HG02798 (cell line): Measurements from ENCODE around the gene EYS.

Experiments
- ATAC-seq: cut with Tn5 transposase; IDR thresholded peaks from one replicate; pipeline ENCODE4 v1.9.1; 2021; ENCODE audit warnings: mild to moderate bottlenecking; ENCODE audit not compliant: unreplicated experiment, poor library complexity

The EYS gene

DNA sequence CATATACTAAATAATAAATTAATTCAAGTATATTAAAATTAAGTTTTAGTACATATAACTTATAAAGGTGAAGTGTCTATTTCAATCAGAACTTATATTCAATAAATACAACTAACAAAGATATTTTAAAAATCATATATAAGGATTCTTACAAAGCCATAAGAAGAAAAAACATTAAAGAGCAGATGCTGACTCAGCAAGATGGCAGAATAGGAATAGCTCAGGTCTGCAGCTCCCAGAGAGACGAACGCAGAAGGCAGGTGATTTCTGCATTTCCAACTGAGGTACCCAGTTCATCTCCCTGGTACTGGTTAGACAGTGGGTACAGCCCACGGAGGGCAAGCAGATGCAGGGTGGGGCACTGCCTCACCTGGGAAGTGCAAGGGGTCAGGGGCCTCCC lies 811.1 kb downstream of the EYS start:
- no peak for ATAC-seq

DNA sequence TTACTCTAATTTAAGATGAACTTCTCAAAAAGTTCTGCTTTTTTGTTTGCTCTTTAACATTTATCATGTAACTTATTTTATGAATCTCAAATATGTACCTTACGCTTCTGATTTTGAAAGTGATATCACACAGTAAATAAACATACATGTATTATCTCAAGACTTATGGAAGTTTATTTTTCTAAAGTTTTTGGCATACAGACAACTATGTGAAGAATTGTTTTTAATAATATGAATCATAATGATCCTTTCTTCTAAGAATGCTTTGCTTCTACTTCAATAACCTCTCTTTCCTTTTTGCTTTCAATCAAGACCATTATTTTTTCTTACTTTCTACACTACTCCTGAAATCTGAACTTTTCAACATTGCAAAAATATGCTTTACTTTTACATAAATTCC lies 816.4 kb downstream of the EYS start:
- no peak for ATAC-seq

DNA sequence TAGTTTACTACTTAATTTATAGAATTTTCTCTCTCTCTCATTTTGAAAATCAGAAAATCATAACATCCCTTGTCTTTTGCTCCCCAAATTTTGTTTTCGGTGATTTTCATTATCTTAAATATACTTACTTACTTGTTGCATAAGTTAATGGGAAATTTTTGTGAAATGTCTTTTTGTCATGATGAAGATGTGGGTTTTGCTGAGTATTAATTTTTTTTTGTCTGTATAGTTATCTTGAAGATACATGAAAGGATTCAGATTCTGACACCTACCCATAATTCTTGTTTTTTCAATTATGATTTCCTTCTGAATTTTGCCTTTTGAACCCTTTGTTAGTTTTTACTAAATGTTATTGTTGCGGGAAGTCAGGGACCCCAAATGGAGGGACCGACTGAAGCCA lies 817.9 kb downstream of the EYS start:
- no peak for ATAC-seq

DNA sequence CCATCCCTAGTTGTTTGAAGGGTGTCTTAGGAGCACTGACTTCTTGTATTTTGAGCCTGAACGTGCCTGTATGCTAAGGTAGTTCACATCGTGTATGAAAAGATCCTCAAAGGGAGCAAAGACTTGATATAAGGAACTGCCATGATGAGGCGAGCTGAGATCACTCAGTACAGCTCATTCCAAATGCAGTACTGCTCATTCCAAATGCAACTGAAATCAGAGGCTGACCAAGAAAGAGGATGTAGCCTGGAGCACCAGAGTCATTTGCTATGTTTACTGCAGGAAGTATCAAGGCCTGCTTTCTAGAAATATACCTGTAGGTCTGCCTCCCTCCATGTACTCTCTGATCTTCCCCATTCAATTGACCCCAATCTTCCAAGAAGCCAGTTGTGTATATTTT lies 832.2 kb downstream of the EYS start:
- ATAC-seq = no peak

DNA sequence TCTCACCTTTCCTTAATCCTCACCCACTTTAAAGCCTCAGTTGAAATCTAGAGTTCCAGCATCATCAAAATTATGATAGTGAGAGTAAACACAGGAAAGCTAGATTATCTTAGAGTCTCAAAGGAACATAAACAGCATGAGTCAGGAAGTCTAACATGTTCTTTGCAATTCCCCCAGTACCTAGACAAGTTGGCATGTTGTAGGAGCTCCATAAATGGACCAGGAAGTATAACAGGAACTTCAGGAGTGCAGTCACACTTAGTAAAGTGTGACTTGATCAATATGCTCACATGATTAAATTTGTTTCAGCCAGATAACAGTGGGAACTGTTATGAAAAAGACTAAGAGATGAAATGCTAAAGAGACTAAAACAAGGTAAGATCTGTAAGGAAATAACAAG lies 834.4 kb downstream of the EYS start:
- ATAC-seq = no peak

DNA sequence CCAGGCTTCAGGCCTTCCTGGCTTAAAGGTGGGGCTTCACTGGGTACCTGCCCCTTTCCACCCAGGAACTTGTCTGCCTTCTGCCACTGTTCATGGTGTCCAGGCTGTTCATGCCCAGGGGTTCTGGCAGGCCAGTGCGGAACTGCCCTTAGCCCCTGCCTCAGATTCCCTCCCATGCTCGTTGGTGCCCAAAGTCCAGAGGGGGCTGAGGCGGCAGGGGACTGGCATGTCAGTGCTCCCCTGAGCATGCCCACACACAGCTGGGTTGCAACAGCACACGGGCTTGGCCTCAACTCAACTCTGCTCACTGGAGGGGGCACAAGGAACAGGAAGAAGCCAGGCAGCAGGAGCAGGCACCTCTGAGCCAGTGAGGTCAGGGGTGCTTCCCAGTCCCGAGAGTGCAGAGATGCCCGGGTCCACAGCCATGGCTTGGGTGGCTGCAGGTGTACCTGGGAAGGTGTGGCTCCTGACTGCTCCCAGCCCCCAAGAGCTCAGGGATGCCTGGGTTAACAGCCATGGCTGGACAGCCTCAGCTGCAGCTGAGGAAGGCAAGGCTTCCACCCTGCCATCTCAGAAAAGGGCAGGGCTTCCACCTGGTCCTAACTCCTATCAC lies 845.9 kb downstream of the EYS start:
- no peak for ATAC-seq

DNA sequence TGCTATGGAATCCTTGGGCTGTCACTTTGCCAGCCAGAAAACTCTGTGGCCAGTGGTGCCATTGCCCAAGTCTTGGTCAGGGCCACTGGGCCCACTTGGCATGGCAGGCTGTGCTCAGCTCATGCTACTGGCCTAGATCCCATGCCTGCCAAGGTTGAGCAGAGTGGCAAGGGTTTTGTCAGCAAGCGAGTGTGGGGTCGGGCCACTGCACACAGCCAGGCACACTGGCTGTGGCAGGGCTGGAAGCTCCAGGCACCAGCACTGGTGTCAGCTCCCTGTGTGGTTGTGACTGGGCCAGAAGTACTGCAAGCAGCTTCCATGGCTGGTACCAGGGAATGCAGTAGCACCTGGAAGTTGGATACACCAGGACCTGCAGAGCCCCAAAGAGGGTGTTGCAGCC lies 846.8 kb downstream of the EYS start:
- ATAC-seq = no peak

DNA sequence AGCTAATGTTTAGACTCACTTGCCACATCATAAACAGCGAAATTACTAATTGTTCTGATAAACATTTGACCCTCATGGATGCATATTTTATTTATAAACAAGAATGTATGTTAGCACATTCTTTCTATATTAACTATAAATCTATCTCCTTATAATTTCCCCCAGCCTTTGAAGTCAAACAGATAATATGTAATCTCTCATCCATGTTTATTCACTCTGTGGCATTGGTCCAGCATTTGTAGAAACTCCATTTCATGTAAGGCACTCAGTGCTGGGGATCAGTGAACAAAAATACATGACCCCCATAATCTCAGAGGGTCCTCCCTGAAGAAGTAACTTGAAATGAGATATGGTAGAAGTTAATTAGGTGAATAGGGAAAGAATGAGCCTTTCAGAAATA lies 856.9 kb downstream of the EYS start:
- no peak for ATAC-seq

DNA sequence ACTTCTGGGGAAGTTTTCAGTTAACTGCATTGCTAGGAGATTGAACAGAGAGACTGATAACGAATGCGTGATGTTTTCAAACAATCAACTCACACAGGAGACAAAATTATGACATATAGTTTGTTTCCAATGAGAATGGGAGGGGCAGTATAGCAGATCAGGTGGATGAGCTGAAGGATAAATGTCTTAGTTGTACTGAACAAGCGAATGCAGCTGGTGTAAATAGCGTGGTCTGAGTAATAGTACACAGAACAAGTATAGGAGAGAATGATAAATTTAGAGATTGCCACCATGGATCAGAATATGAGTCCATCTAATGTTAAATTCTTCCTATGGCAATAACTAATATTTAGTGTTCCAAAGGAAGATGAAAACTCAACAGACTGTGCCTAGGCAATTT lies 858.6 kb downstream of the EYS start:
- ATAC-seq = no peak

DNA sequence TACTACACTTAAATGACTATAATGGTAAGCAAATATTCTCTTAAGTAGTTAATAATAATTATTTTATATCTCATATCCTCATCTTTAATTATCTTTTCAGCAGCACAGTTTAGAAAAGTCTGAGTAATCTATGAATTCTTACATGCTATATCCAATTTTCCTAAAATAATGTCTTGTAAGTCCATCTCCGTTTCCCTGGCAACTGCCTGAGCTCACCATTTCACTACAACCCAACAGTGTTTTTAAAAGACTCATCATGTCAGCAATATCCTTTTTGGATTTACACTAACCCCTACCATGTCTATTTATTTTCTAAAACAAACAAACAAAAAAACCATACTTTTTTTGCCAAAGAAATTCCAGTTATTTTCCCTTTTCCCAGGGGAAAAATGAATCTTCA lies 859.6 kb downstream of the EYS start:
- ATAC-seq = no peak

DNA sequence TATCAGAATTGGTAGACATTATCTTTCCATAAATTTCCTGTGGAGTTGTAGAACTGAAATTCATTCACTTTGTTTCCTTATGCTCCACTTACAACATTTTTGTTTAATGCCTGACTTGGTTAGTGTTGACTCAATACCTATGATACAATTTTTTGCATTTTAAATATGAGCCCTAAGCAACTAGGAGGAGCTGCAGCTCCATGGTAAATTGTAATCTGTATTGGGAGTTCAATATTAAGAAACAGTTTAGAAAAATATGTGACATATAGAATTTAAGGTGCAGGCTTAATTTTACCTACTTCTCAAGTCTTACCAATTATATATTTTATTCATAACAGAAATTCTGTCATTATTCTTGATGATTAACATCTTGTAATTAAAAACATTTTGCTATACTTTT lies 868.3 kb downstream of the EYS start:
- no peak for ATAC-seq

DNA sequence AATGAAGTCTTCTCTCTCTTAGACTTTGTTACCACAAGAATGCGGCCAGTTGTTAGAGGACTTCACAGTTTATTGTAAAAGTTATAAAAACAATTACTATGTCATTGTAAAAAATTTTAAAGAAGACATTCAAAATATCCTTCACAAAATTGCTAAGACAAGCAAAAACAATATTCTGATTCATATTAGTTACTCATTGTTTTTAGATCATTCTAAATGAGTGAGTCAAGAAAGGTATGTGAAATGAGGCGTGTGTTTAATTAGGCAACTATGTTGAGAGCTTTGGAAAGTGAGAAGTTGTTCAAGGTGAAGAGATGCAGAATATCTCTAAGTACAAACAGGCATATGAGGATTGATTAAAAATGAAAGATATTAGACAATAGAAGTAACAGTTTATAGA lies 875.3 kb downstream of the EYS start:
- no peak for ATAC-seq

DNA sequence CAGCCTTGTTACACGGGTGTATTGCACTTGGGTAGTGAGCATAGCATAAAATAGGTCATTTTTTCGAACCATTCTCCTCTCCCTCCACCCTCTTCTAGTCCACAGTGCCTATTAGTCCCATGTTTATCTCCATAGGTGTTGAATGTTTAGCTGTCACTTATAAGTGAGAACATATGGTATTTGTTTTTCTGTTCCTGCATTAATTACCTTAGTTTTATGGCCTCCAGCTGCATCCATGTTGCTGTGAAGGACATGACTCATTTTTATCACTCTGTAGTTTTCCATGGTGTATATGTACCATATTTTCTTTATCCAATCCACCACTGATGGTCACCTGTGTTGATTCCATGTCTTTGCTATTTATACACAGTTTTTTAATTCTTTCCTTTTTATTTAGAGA lies 889.5 kb downstream of the EYS start:
- ATAC-seq = no peak

DNA sequence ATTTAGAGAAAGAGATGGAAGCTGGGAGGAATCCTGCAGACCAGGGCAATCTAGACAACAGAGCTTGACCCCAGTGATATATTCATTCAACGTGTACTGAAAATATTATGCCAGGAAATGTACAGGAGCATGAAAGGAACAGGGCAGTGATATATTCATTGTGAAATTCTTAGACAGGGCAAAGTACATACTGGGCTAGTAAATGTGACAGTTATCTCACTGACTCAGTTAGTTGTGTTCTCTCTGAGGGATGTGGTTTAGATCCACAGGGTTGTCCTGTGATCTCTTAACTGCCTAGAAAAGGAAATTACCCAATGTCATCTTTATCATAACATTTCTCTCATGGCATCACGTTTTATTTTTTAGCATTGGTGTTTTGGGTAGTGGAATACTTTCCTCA lies 891.3 kb downstream of the EYS start:
- no peak for ATAC-seq

DNA sequence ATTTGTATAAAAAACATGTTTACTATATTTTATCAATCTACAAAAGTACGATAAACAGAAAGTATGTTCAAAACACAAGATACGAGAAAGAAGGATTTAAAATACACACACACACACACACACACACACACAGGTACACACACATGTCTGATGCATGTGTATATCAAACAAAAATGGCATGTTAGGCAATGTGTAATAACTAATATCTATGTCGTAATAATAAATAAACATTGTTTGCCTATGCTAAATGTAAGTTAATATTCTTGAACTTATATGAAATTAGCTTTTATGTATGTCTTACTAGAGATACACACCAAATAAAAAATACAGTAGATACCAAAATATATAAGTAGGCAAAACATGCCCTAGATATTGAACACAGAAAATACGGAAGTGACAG lies 894.9 kb downstream of the EYS start:
- no peak for ATAC-seq

DNA sequence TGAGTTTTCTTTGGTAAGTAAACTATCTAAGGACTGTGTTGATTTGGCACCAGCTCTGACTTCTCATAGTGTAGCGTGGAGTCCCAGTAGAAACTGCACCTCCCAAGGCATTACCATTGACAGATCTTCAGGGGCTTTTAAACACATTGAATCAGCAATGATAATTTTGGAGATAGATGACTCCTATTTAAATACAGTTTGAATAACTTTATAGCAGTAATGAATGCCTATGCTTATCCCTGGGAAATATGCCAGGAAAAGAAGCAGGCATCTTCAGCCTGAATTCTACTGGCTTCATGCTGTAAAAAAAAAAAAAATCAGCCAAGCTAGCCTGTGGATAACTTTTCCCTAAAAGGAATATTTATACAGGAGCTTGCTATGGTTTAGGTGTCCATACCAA lies 895.9 kb downstream of the EYS start:
- ATAC-seq = no peak

DNA sequence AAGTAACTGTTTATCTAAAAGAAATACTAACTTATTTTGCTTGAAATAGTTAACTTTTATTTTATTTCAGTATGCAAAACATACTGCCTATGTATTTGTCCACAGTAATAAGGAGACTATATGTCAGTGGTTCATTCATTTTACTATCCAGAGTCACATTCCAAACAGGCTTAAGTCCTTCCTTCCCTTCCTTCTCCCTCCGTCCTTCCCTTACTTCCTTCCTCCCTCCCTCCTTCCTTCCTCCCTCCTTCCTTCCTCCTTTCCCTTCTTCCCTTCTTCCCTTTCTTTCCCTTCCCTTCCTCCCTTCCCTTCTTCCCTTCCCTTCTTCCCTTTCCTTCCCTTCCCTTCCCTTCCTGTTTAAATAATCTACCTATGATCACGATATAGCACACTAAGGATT lies 899.2 kb downstream of the EYS start:
- no peak for ATAC-seq

DNA sequence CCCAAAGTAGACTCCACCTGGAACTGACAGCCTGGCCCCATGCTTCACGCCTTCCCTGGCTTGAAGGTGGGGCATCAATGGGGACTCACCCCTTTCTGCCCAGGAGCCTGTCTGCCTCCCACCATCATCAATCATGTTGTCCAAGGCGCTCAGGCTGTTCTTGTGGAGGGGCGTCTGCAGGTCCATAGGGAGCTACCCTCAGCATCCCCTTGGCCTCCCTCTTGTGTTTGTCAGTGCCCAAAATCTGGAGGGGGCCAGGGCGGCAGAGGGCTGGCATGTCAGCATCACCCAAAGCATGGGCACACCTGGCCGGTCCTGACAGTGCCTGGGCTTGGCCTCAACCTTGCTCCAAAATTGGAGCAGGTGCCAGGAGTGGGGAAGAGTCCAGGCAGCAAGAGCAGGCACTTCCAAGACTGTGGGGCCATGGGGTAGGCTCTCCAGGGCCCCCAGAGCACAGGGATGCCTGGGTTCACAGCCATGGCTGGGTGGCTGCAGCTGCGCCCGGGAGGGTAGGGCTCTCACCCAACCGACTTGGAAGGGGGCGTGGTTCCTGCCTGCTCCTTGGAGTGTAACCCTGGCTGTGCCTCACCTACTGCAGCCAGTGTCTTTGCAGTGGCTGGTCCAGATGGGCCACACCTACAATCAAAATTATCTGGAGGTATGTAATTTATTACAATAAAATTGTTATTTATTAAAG lies 903.4 kb downstream of the EYS start:
- no peak for ATAC-seq

DNA sequence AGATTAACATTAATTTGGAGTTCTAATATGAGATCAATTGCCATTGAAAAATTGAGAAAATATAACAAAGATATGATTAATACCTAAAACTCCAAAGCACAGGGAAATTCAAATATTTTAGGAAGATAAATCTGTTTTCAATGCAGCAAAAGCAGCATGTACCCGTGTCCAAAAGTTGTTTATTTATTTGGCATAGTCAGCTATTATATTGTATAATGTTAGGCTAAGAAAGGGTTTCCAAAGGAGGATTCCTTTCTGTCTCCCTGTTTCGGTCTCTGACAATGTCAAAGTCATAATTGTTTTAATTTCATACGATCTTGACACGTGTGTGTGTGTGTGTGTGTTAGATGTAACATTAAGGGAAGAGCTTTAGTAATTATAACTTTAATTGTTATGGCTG lies 914.5 kb downstream of the EYS start:
- ATAC-seq = no peak

DNA sequence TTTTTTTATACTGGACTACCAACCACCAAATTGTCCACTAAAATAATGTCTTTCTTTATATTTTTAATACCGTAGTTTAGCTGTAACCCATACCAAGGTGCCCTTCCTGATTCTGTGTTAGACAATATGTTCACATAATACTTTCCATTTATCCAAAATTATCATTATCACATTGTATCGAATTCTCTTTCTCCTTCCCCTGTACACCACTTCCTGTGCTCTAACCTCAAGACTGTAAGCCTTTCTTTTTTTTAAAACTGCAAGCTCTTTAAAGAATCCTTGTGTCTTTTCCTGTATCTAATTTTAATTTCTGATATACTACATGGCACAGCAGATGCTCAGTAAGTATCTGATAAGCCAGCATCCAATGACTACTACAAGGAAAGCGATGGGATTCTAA lies 917.5 kb downstream of the EYS start:
- no peak for ATAC-seq

DNA sequence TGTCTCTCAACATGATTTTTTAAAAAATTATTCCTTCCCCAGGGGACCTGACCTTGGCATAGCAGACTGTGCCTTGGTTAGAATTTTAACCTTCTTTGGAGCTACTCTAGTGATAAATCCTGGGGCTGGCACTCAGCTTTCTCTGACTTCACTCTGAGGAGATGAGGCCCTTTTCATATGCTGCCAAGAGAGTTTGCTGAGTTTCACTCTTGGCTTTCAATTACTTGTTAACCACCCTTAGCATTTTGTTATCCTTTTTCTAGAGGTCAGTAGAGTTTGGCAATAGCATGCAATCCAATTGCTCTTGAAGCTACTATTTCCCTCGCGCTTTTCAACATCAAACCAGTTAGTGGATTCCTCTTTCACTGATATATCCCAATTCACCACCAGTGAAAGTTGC lies 920.3 kb downstream of the EYS start:
- ATAC-seq = no peak

DNA sequence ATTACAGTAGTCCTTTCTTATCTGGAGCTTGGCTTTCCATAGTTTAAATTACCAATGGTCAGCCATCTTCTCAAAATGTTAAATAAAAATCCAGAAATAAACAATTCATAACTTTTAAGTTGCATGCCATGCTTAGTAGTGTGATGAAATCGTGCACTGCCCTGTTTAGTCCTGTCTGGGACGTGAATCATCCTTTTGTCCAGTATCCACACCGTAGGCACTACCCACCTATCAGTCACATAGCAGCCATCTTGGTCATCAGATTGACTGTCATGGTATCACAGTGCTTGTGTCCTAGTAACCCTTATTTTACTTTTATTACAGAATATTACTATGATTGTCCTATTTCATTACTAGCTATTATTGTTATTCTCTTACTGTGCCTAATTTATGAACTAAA lies 924.1 kb downstream of the EYS start:
- ATAC-seq = no peak
